GM10266 (cell line): ENCODE data around the gene CCL17.

ENCODE experiments used
- DNase-seq: peaks from one replicate; pipeline ENCODE4 v3.0.0; 2012; ENCODE audit errors: extremely low spot score
- TF ChIP-seq, protein P1 (sequence below): IDR thresholded peaks from 2 replicates; pipeline ENCODE4 v1.5.1; 2012; ENCODE audit warnings: mild to moderate bottlenecking, low read depth; ENCODE audit not compliant: control insufficient read depth, insufficient read depth; ENCODE audit errors: missing control alignments

Gene CCL17

GRCh38 chr16:57452021-57452420, 47.5 kb downstream of the CCL17 start:
- TF ChIP-seq, protein P1, sequence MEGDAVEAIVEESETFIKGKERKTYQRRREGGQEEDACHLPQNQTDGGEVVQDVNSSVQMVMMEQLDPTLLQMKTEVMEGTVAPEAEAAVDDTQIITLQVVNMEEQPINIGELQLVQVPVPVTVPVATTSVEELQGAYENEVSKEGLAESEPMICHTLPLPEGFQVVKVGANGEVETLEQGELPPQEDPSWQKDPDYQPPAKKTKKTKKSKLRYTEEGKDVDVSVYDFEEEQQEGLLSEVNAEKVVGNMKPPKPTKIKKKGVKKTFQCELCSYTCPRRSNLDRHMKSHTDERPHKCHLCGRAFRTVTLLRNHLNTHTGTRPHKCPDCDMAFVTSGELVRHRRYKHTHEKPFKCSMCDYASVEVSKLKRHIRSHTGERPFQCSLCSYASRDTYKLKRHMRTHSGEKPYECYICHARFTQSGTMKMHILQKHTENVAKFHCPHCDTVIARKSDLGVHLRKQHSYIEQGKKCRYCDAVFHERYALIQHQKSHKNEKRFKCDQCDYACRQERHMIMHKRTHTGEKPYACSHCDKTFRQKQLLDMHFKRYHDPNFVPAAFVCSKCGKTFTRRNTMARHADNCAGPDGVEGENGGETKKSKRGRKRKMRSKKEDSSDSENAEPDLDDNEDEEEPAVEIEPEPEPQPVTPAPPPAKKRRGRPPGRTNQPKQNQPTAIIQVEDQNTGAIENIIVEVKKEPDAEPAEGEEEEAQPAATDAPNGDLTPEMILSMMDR: no peak

DNA sequence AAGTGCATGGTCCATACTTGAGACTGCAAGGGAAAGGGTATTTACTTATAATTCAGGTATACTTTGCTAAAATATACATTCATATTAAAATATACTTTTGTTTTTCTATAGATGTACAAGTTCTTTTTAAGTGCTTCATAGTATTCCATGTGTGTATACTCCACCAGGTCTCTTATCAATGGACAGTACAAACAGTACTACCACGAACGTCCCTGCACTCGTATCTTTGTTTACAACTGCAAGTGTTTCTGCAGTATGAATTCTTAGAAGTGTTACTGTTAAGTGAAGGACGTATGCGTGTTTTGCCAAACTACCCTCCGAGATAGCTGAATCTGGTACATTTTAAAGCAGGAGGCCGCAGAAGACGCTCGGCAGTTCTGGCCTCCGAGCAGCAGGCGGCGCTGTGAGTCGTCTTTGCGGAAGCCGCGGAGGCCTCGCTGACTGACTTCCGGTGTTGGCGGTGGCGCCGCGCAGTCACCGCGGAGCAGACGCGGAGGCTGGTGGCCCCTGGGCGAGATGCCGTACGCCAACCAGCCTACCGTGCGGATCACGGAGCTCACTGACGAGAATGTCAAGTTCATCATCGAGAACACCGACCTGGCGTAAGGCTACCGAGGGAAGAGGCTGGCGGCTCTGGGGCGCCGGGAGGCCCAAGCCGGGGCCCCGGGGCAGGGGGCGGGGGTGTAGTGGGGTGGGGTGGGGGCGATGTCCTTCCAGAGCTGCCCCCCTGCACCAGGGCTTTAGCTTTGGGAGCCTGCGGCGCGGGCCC, 57.8 kb downstream of the CCL17 start, which contains the start of gene POLR2C:
POLR2C (plus strand) TSS at position 471 of the 769 bp plus-strand sequence; CDS start at position 517, 46 bp downstream.
- DNase-seq: peak; percentile 91
- TF ChIP-seq, protein P1: peak; percentile 98

More at GRCh38 chr16:57452021-57452420, 47.5 kb downstream of the CCL17 start:
- no peak for DNase-seq

DNA sequence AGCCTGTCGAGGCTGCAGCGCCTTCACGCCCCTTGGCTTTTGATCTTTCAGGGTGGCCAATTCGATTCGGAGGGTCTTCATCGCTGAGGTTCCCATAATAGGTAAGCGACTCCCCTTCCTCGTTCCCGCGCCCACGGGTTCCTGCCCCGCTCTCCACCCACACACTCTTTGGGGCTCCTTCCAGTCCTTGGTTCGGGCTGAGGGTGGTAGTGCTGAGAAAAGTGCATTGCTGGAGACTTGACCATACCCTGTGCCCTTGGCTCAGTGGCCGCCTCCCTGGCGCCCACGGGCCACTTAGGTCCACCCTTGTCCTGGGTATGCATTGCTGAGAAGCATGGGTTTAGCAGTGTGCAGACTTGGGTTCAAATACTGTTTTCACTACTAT, 58.4 kb downstream of the CCL17 start:
- TF ChIP-seq, protein P1: no peak
- DNase-seq: no peak

DNA sequence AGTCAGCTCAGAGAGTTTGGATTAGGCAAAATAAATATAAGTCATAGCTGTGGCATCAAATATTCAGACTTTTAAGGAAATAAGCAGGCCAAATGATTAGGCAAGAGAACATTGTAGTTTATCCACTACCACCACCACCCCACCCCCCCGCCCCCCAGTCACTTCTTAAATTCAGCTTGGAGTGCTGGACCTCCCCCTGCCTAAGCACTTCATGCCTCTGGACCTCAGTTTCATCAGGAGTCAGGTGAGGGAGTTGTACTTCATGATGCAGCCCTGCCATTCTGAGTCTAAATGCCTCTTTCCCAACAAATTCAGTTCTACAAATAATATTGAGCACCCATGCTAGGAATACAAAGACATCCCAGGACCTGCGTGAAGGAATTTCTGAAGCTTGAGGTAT, 60.0 kb downstream of the CCL17 start:
- TF ChIP-seq, protein P1: no peak

More for the DNA sequence above, 60.0 kb downstream of the CCL17 start:
- no peak for DNase-seq
